GM23248 (cell line): Measurements from ENCODE around the gene GMEB2.

Source experiments
- EZH2 ChIP-seq: fragments of 200-600 bp; sonication (generic); IDR thresholded peaks from 2 replicates; pipeline ENCODE4 v1.6.1; 2018; ENCODE audit warnings: antibody characterized with exemption, mild to moderate bottlenecking; ENCODE audit not compliant: insufficient read depth, poor library complexity, severe bottlenecking
- EZH2phosphoT487 ChIP-seq: fragments of 200-600 bp; sonication (generic); IDR thresholded peaks from 2 replicates; pipeline ENCODE4 v1.6.1; 2018; ENCODE audit warnings: antibody characterized with exemption, moderate library complexity, mild to moderate bottlenecking, low read depth; ENCODE audit not compliant: insufficient read depth

- TF ChIP-seq EZH2phosphoT487 (no peak), EZH2 (no peak)
These were observed 17.0 kb upstream of the GMEB2 start for GRCh38 chr20:63643946-63644345.
